ENCODE measurements around the gene NACA2.

- TF ChIP-seq CTCF (conservative IDR thresholded peaks at IDR 0.05): no peak
- no peak for TF ChIP-seq EZH2 (IDR thresholded peaks at IDR 0.05; ENCODE audit: low read depth)
These were observed 8.4 kb downstream of the NACA2 start for GRCh38 chr17:61582593-61582992.

Measured in PC-9 (cell line).